Activated CD4-positive, alpha-beta T cell treated with anti-CD3 and anti-CD28 coated beads, Interleukin-2, amount 10 ng/mL, durations not matched to agents 24 days and 14 days (primary cell): ENCODE data around the gene RND2. TPM values are rescaled to one million over a fixed set of nuclear protein-coding genes. Genes with fewer than 3 reads are reported as not detected.
A peak's percentile ranks its signal among the peaks of the same experiment; 100 is the strongest.
"Not testable (repeated sequence)": the region's sequence is repeated elsewhere in the genome, so short reads cannot be mapped to it uniquely, and the experiment has no call there.

Experiments
- DNase-seq: peaks from one replicate; pipeline ENCODE4 v3.0.0; 2022
- H3K27ac Mint-ChIP-seq: one replicate; pipeline ENCODE4 v1.8.0; 2022; ENCODE audit warnings: mild to moderate bottlenecking, mixed read lengths
- H3K27me3 Mint-ChIP-seq: one replicate; pipeline ENCODE4 v1.8.0; 2022; ENCODE audit warnings: mixed read lengths
- H3K36me3 Mint-ChIP-seq: one replicate; pipeline ENCODE4 v1.8.0; 2022; ENCODE audit warnings: low read depth, mild to moderate bottlenecking, mixed read lengths
- H3K4me1 Mint-ChIP-seq: one replicate; pipeline ENCODE4 v1.8.0; 2021; ENCODE audit warnings: mixed read lengths
- H3K4me3 Mint-ChIP-seq: one replicate; pipeline ENCODE4 v1.8.0; 2022; ENCODE audit warnings: mild to moderate bottlenecking, moderate library complexity, mixed read lengths
- H3K9me3 Mint-ChIP-seq: one replicate; pipeline ENCODE4 v1.8.0; 2021; ENCODE audit warnings: mixed read lengths
- intact Hi-C: fragments of 100-400 bp; cut with micrococcal nuclease; formaldehyde crosslinking; loops from one replicate; pipeline ENCODE4 v1.15.1; 2023
- total RNA-seq: library from RNA; stranded (reverse); gene quantifications from 2 replicates; pipeline ENCODE4 v1.2.3, GENCODE V29; 2022

The RND2 gene
- total RNA-seq, 1 donor from 2014 or later, result 0.07 TPM

- H3K4me3 Mint-ChIP-seq, H3K27me3 Mint-ChIP-seq, DNase-seq, H3K27ac Mint-ChIP-seq, intact Hi-C loops, H3K4me1 Mint-ChIP-seq, H3K9me3 Mint-ChIP-seq: not testable (repeated sequence)
- H3K36me3 Mint-ChIP-seq, result peaks cover 37% of the 10 kb centered on the region
Observed at GRCh38 chr17:43053008-43053407, 28.0 kb downstream of the RND2 start.

- no peak for DNase-seq
- Mint-ChIP-seq H3K36me3 (peaks cover 36% of the 10 kb centered on the region), H3K4me3 (no peak overlapping the region), H3K27ac (no peak overlapping the region), H3K9me3 (no peaks in the 10 kb centered on the region), H3K27me3 (no peaks in the 10 kb centered on the region), H3K4me1 (no peaks in the 10 kb centered on the region)
- intact Hi-C loops, result no loop called here
Observed at GRCh38 chr17:43056051-43056450, 31.0 kb downstream of the RND2 start.

DNA sequence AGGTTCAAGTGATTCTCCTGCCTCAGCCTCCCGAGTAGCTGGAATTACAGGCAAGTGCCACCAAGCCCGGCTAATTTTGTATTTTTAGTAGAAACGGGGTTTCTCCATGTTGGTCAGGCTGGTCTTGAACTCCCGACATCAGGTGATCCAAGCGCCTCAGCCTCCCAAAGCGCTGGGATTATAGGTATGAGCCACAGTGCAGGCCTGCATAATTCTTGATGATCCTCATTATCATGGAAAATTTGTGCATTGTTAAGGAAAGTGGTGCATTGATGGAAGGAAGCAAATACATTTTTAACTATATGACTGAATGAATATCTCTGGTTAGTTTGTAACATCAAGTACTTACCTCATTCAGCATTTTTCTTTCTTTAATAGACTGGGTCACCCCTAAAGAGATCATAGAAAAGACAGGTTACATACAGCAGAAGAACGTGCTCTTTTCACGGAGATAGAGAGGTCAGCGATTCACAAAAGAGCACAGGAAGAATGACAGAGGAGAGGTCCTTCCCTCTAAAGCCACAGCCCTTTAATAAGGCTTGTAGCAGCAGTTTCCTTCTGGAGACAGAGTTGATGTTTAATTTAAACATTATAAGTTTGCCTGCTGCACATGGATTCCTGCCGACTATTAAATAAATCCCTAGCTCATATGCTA, 38.1 kb downstream of the RND2 start:
- DNase-seq, result no peak

GRCh38 chr17:43068570-43069367, 43.7 kb downstream of the RND2 start:
- Mint-ChIP-seq H3K27ac (no peak overlapping the region), H3K4me3 (no peak overlapping the region), H3K27me3 (no peaks in the 10 kb centered on the region), H3K9me3 (no peaks in the 10 kb centered on the region), H3K36me3 (peaks cover 26% of the 10 kb centered on the region), H3K4me1 (no peaks in the 10 kb centered on the region)
- no peak for DNase-seq
- intact Hi-C loops, result no loop called here

More for the DNA sequence above, 38.1 kb downstream of the RND2 start:
- no peak overlapping the region for H3K4me3 Mint-ChIP-seq
- intact Hi-C loops, result no loop called here
- peaks cover 38% of the 10 kb centered on the region for H3K36me3 Mint-ChIP-seq
- no peaks in the 10 kb centered on the region for H3K27me3 Mint-ChIP-seq
- no peak overlapping the region for H3K27ac Mint-ChIP-seq
- no peaks in the 10 kb centered on the region for H3K4me1 Mint-ChIP-seq
- no peaks in the 10 kb centered on the region for H3K9me3 Mint-ChIP-seq

GRCh38 chr17:43069368-43069898, 44.4 kb downstream of the RND2 start:
- Mint-ChIP-seq H3K9me3 (no peaks in the 10 kb centered on the region), H3K36me3 (peaks cover 26% of the 10 kb centered on the region), H3K27ac (no peak overlapping the region), H3K4me1 (no peaks in the 10 kb centered on the region), H3K27me3 (no peaks in the 10 kb centered on the region), H3K4me3 (no peak overlapping the region)
- no peak for DNase-seq
- intact Hi-C loops, result no loop called here

DNA sequence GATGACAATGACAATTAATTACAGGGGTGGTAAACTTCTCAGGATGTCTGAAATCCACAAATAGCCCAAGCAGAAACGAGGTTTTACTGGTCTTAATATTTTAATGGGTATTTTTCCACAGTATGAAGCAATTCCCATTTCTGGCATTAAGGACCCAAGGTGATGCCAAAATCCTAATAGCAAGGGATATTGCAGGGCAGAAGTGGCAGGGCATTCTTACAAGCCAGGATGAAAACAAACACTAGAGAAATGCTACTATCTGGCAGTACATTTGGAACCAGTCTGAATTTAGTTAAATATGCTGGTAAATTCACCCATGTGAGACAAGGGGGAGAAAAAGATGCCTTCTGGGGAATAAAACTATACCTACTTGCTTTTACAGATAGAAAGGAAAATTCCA, 45.2 kb downstream of the RND2 start:
- Mint-ChIP-seq H3K27me3 (no peaks in the 10 kb centered on the region), H3K27ac (no peak overlapping the region), H3K4me1 (no peaks in the 10 kb centered on the region), H3K36me3 (peaks cover 29% of the 10 kb centered on the region), H3K4me3 (no peak overlapping the region), H3K9me3 (no peaks in the 10 kb centered on the region)
- no peak for DNase-seq
- intact Hi-C loops, result no loop called here

GRCh38 chr17:43070872-43071271, 45.8 kb downstream of the RND2 start:
- DNase-seq, result no peak
- Mint-ChIP-seq H3K27me3 (no peaks in the 10 kb centered on the region), H3K4me1 (no peaks in the 10 kb centered on the region), H3K9me3 (no peaks in the 10 kb centered on the region), H3K36me3 (peaks cover 29% of the 10 kb centered on the region), H3K27ac (no peak overlapping the region), H3K4me3 (no peak overlapping the region)
- intact Hi-C loops, result no loop called here

DNA sequence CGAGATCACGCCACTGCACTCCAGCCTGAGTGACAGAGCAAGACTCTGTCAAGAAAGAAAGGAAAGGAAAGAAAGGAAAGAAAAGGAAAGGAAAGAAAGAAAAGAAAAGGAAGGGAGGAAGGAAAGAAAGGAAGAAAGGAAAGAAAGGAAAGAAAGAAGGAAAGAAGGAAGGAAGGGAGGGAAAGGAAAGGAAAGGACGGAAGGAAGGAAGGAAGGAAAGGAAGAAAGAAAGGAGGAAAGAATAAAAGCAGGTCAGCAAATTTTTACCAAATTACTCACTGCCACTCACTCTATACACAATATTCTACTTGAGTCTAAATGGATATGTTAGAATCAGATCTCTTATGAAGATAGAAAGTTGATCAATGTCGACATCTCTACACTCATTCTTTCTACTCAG, 49.8 kb downstream of the RND2 start:
- no peaks in the 10 kb centered on the region for H3K9me3 Mint-ChIP-seq
- H3K36me3 Mint-ChIP-seq, result peaks cover 25% of the 10 kb centered on the region
- DNase-seq, result no peak
- H3K27ac Mint-ChIP-seq, result peak overlapping the region; percentile 11
- H3K27me3 Mint-ChIP-seq, result no peaks in the 10 kb centered on the region
- no peaks in the 10 kb centered on the region for H3K4me1 Mint-ChIP-seq
- no peak overlapping the region for H3K4me3 Mint-ChIP-seq
- intact Hi-C loops, result no loop called here

DNA sequence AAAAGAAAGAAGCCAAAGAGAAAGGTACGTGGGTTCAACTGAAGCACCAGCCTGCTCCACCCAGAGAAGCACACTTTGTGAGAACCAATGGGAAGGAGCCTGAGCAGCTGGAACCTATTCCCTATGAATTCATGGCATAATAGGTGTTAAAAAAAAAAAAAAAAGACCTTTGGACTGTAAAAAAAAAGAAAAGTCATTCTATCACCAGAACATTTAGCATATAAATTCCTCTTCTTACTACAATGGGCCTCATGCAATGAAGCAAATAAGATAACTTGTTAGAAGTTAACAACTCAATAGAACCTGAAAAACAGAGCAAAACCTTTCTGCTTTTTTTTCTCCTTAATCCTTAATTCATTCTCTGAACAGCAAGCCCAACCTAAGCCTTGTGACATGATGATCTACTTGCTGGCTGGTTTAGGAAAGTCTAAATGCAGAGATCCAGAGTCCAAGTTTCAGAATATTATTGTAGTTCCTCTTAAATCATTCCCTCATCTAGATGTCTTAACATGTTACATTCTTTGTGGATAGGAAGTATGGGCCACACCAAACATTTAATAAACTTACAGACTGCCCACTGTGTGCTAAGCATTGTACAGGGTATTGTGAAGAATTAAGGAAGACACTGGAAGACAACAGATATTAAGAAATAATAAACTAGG, 54.7 kb downstream of the RND2 start:
- H3K4me3 Mint-ChIP-seq, result no peak overlapping the region
- intact Hi-C loops, result no loop called here
- peaks cover 28% of the 10 kb centered on the region for H3K36me3 Mint-ChIP-seq
- no peak overlapping the region for H3K27ac Mint-ChIP-seq
- DNase-seq, result no peak
- no peaks in the 10 kb centered on the region for H3K27me3 Mint-ChIP-seq
- no peaks in the 10 kb centered on the region for H3K9me3 Mint-ChIP-seq
- H3K4me1 Mint-ChIP-seq, result no peaks in the 10 kb centered on the region

Other genes starting within 250 kb of the RND2 start
- gene WNK4, start 244.6 kb upstream of the RND2 start, total RNA-seq, result 0.12 TPM in 2 replicates
- 50.4 and 50.7 TPM in 2 replicates for gene COA3, start 226.5 kb upstream of the RND2 start, total RNA-seq
- not detected in 2 replicates for gene CNTD1, start 226.4 kb upstream of the RND2 start, total RNA-seq
- gene BECN1, start 200.9 kb upstream of the RND2 start, total RNA-seq, result 94.1 and 106 TPM in 2 replicates
- 232 and 250 TPM in 2 replicates for gene PSME3, start 191.8 kb upstream of the RND2 start, total RNA-seq
- 3.3 and 4.2 TPM in 2 replicates for gene AOC2, start 180.7 kb upstream of the RND2 start, total RNA-seq
- gene AOC3, start 174.0 kb upstream of the RND2 start, total RNA-seq, result 1.8 and 2.2 TPM in 2 replicates
- gene G6PC1, start 124.4 kb upstream of the RND2 start, total RNA-seq, result not detected in 2 replicates
- gene AARSD1, start 60.8 kb upstream of the RND2 start, total RNA-seq, result 78.2 and 78.4 TPM in 2 replicates
- gene PTGES3L, start 45.2 kb upstream of the RND2 start, total RNA-seq, result 0.66 and 1.4 TPM in 2 replicates
- gene RUNDC1, start 44.7 kb upstream of the RND2 start, total RNA-seq, result 20.2 and 20.5 TPM in 2 replicates
- 1,178 and 1,206 TPM in 2 replicates for gene RPL27, start 26.8 kb upstream of the RND2 start, total RNA-seq
- gene IFI35, start 18.4 kb upstream of the RND2 start, total RNA-seq, result 51.9 and 55.2 TPM in 2 replicates
- 17.9 and 18.8 TPM in 2 replicates for gene VAT1, start 2.8 kb upstream of the RND2 start, total RNA-seq
- 88.1 and 93.3 TPM in 2 replicates for gene BRCA1, start 100.1 kb downstream of the RND2 start, total RNA-seq
- 51.2 and 53.5 TPM in 2 replicates for gene NBR1, start 146.0 kb downstream of the RND2 start, total RNA-seq
- gene TMEM106A, start 186.6 kb downstream of the RND2 start, total RNA-seq, result 17.9 and 19.1 TPM in 2 replicates
- gene CCDC200, start 203.4 kb downstream of the RND2 start, total RNA-seq, result 0.65 and 0.92 TPM in 2 replicates
- 5,051 and 5,500 TPM in 2 replicates for gene RNU2-1, start 208.7 kb downstream of the RND2 start, total RNA-seq